GM12878 (cell line): ENCODE data around the gene USP5.

Experiments
- ATF3 ChIP-seq: IDR thresholded peaks from 2 replicates; pipeline ENCODE4 v1.6.1; 2011; ENCODE audit warnings: low read depth, mild to moderate bottlenecking, low read length, moderate library complexity, borderline replicate concordance; ENCODE audit errors: extremely low read depth
- BMI1 ChIP-seq: fragments of 450-650 bp; IDR thresholded peaks from 2 replicates; pipeline ENCODE4 v1.6.1; 2016; ENCODE audit warnings: mild to moderate bottlenecking, moderate library complexity, borderline replicate concordance
- CTCF ChIP-seq, 3 experiments: IDR thresholded peaks in 2 of 3; conservative IDR thresholded peaks in 1 of 3; 2 replicates each; pipeline ENCODE4 v1.5.1; 2011; ENCODE audit warnings: low read depth in 3 of 3, low read length in 3 of 3, mild to moderate bottlenecking in 3 of 3, control low read depth in 2 of 3, moderate library complexity in 2 of 3, inconsistent platforms in 1 of 3, mixed read lengths in 1 of 3; ENCODE audit not compliant: control insufficient read depth in 2 of 3, insufficient read depth in 1 of 3; ENCODE audit errors: extremely low read depth in 1 of 3
- EP300 ChIP-seq, 2 experiments: fragments of 150-350 bp in 1 of 2; IDR thresholded peaks; 2 replicates each; pipeline ENCODE4 v1.6.1; 2011 to 2012; ENCODE audit warnings: low read depth in 2 of 2, low read length in 2 of 2, borderline replicate concordance in 1 of 2, improper control_type of control experiment in 1 of 2, inconsistent platforms in 1 of 2; ENCODE audit not compliant: control insufficient read depth in 1 of 2
- MAX ChIP-seq: IDR thresholded peaks from 2 replicates; pipeline ENCODE4 v1.6.1; 2012; ENCODE audit warnings: low read depth, low read length, improper control_type of control experiment
- POLR2AphosphoS2 ChIP-seq: IDR thresholded peaks from 2 replicates; pipeline ENCODE4 v1.6.1; 2011; ENCODE audit warnings: low read depth, mild to moderate bottlenecking, low read length, improper control_type of control experiment, moderate library complexity
- RAD21 ChIP-seq: IDR thresholded peaks from 2 replicates; pipeline ENCODE4 v1.6.1; 2011; ENCODE audit warnings: mild to moderate bottlenecking, low read depth, low read length, moderate library complexity; ENCODE audit not compliant: insufficient read depth
- RFX5 ChIP-seq: IDR thresholded peaks from 2 replicates; pipeline ENCODE4 v1.6.1; 2011; ENCODE audit warnings: low read depth, low read length, improper control_type of control experiment
- YY1 ChIP-seq: IDR thresholded peaks from 2 replicates; pipeline ENCODE4 v1.6.1; 2011; ENCODE audit warnings: low read depth, mild to moderate bottlenecking, low read length
- ZBTB4 ChIP-seq: fragments of 450-650 bp; formaldehyde crosslinking; IDR thresholded peaks from 2 replicates; pipeline ENCODE4 v1.4.0; 2022; ENCODE audit warnings: mild to moderate bottlenecking, moderate library complexity
- ZSCAN29 ChIP-seq: fragments of 450-650 bp; IDR thresholded peaks from 2 replicates; pipeline ENCODE4 v1.6.1; 2017; ENCODE audit warnings: mild to moderate bottlenecking, moderate library complexity

GRCh38 chr12:6847676-6848075 lies 4.3 kb upstream of the USP5 start:
- TF ChIP-seq ZSCAN29 (no peak), ATF3 (no peak), RAD21 (no peak), CTCF (IDR thresholded peaks at IDR 0.05 in 2 of 3, conservative IDR thresholded peaks at IDR 0.05 in 1 of 3; ENCODE audit: control insufficient read depth in 2 of 3, extremely low read depth in 1 of 3, insufficient read depth in 1 of 3, low read depth in 3 of 3, low read length in 3 of 3) (no peak), YY1 (no peak), MAX (no peak), RFX5 (no peak), EP300 (IDR thresholded peaks at IDR 0.05; ENCODE audit: borderline replicate concordance in 1 of 2, control insufficient read depth in 1 of 2, low read depth in 2 of 2, low read length in 2 of 2) (no peak), POLR2AphosphoS2 (no peak), BMI1 (no peak), ZBTB4 (CRISPR knock-in tag) (no peak)
